Measurements from ENCODE around the gene TBC1D10A. TPM values are rescaled to one million over a fixed set of nuclear protein-coding genes. Genes with fewer than 3 reads are reported as not detected.

The TBC1D10A gene
- total RNA-seq, 1 experiment from 2014 or later: 11.1 TPM

DNA sequence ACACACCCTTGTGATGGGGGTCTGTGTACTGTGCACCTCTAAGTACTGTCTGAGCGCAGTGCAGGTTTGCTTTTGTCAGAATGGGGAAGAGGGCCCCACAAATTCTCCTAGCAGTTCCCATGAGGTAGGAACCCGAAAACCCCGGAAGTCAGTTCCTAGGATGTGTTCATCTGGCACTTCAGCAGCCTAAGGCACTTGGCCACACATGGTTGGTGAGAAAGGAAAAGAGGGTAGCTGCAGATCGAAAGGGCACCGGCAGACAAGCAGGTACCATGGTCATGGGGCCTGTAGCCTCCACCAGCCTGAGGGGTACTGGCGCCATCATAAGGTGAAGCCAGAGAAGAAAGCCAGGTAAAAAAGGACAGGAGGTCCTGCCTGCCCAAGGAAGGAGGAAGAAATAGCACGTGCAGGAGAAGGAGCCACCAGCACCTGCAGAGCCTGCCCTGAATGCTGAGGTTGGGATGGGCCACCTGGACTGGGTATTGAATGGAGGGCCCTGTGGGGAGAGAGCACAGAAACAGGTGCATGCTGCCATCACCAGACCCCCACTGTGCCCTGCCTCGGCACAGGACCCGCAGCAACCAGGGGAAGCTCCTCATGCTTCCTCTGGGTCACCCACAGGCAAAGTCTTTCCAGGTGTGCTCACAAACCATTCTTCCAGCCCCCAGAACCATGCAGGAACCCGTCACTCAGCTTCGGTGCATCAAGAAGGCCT is 29.3 kb downstream of the TBC1D10A start:
- no peaks in the 10 kb centered on the region for H3K9me3 Mint-ChIP-seq
- no peaks in the 10 kb centered on the region for H3K27me3 Mint-ChIP-seq (ENCODE audit: low read depth)
- no peak for TF ChIP-seq SMAD3 (CRISPR knock-in tag; IDR thresholded peaks at IDR 0.05; ENCODE audit: borderline replicate concordance)
- no peak for TF ChIP-seq PREB (CRISPR knock-in tag; IDR thresholded peaks at IDR 0.05; ENCODE audit: borderline replicate concordance)
- TF ChIP-seq E2F5 (CRISPR knock-in tag; IDR thresholded peaks at IDR 0.05): no peak
- TF ChIP-seq ZNF281 (CRISPR knock-in tag; IDR thresholded peaks at IDR 0.05): no peak
- TF ChIP-seq PRRX2 (CRISPR knock-in tag; IDR thresholded peaks at IDR 0.05): no peak
- no peak for TF ChIP-seq GTF2I (CRISPR knock-in tag; conservative IDR thresholded peaks at IDR 0.05)
- TF ChIP-seq GABPB1 (CRISPR knock-in tag; IDR thresholded peaks at IDR 0.05): no peak
- no peak overlapping the region for H3K4me3 Mint-ChIP-seq
- DNase-seq (ENCODE audit: low spot score): no peak
- H3K36me3 Mint-ChIP-seq: no peaks in the 10 kb centered on the region; the same call in 1 of the 2 replicates
- ATAC-seq: no peak
- H3K4me1 Mint-ChIP-seq: no peaks in the 10 kb centered on the region
- ChIA-PET CTCF (interaction anchor here (1.1 to 7.9 kb wide), 3 partner anchors 8 to 35 kb away, joined by 3 to 57 read pairs (median 7); partner anchors contain the start of genes CASTOR1 and TBC1D10A), POLR2A (no interaction called here)
- no peak overlapping the region for H3K27ac Mint-ChIP-seq

DNA sequence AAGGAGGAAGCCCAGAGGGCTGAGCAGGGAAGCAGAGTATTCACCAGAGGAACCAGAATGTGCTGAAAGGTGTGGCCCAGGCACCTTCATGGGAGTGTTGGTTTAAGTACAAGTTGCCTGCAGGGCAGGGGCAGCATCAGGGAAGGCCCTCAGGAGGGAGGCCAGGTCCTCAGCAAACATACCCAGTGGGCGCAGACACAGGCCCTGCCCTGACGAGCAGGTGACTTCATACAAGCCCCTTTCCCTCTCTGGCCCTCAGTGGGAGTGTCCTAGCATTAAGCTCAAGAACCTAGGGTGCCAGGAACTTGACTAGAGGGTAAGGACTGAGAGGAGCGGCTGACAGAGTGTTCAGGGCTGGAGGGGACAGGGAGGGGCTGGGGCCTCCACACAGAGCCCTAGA is 29.9 kb downstream of the TBC1D10A start:
- POLR2A ChIA-PET: no interaction called here
- H3K36me3 Mint-ChIP-seq: no peaks in the 10 kb centered on the region; the same call in 1 of the 2 replicates
- TF ChIP-seq, protein P1, sequence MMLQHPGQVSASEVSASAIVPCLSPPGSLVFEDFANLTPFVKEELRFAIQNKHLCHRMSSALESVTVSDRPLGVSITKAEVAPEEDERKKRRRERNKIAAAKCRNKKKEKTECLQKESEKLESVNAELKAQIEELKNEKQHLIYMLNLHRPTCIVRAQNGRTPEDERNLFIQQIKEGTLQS (CRISPR knock-in tag; conservative IDR thresholded peaks at IDR 0.05): no peak
- TF ChIP-seq ZNF281 (CRISPR knock-in tag; IDR thresholded peaks at IDR 0.05): no peak
- no peak for TF ChIP-seq AR (CRISPR knock-in tag; IDR thresholded peaks at IDR 0.05)
- TF ChIP-seq ZNF396 (CRISPR knock-in tag; IDR thresholded peaks at IDR 0.05; ENCODE audit: borderline replicate concordance): no peak
- TF ChIP-seq GRHL2 (CRISPR knock-in tag; IDR thresholded peaks at IDR 0.05; ENCODE audit: insufficient replicate concordance, severe bottlenecking): no peak
- no peak for TF ChIP-seq TEAD1 (CRISPR knock-in tag; IDR thresholded peaks at IDR 0.05)
- no peak for TF ChIP-seq ZNF232 (CRISPR knock-in tag; IDR thresholded peaks at IDR 0.05)
- TF ChIP-seq, protein P2, sequence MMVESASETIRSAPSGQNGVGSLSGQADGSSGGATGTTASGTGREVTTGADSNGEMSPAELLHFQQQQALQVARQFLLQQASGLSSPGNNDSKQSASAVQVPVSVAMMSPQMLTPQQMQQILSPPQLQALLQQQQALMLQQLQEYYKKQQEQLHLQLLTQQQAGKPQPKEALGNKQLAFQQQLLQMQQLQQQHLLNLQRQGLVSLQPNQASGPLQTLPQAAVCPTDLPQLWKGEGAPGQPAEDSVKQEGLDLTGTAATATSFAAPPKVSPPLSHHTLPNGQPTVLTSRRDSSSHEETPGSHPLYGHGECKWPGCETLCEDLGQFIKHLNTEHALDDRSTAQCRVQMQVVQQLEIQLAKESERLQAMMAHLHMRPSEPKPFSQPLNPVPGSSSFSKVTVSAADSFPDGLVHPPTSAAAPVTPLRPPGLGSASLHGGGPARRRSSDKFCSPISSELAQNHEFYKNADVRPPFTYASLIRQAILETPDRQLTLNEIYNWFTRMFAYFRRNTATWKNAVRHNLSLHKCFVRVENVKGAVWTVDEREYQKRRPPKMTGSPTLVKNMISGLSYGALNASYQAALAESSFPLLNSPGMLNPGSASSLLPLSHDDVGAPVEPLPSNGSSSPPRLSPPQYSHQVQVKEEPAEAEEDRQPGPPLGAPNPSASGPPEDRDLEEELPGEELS (CRISPR knock-in tag; IDR thresholded peaks at IDR 0.05): no peak
- TF ChIP-seq ELF4 (CRISPR knock-in tag; IDR thresholded peaks at IDR 0.05; ENCODE audit: low read depth): no peak
- TF ChIP-seq, protein P3, sequence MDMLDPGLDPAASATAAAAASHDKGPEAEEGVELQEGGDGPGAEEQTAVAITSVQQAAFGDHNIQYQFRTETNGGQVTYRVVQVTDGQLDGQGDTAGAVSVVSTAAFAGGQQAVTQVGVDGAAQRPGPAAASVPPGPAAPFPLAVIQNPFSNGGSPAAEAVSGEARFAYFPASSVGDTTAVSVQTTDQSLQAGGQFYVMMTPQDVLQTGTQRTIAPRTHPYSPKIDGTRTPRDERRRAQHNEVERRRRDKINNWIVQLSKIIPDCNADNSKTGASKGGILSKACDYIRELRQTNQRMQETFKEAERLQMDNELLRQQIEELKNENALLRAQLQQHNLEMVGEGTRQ (CRISPR knock-in tag; IDR thresholded peaks at IDR 0.05): no peak
- no peak for TF ChIP-seq GABPB1 (CRISPR knock-in tag; IDR thresholded peaks at IDR 0.05)
- TF ChIP-seq ATF1 (CRISPR knock-in tag; IDR thresholded peaks at IDR 0.05): no peak
- no peak for TF ChIP-seq NR1H2 (CRISPR knock-in tag; IDR thresholded peaks at IDR 0.05)
- TF ChIP-seq TCF7 (CRISPR knock-in tag; IDR thresholded peaks at IDR 0.05; ENCODE audit: low read depth): no peak

More for the DNA sequence above, 29.9 kb downstream of the TBC1D10A start:
- H3K27ac Mint-ChIP-seq: no peak overlapping the region
- no peak for ATAC-seq
- no peak overlapping the region for H3K4me3 Mint-ChIP-seq
- CTCF ChIA-PET: interaction anchor here (1.1 to 7.9 kb wide), 3 partner anchors 8 to 32 kb away, joined by 3 to 57 read pairs (median 5); partner anchors contain the start of gene CASTOR1
- H3K9me3 Mint-ChIP-seq: no peaks in the 10 kb centered on the region
- H3K4me1 Mint-ChIP-seq: no peaks in the 10 kb centered on the region
- no peak for DNase-seq (ENCODE audit: low spot score)
- no peaks in the 10 kb centered on the region for H3K27me3 Mint-ChIP-seq (ENCODE audit: low read depth)
